RWPE2 (cell line): ENCODE data around the gene MXD3.
"Not testable (repeated sequence)": the region's sequence is repeated elsewhere in the genome, so short reads cannot be mapped to it uniquely, and the experiment has no call there.

ENCODE experiments used
- ATAC-seq: fragments of 200-7000 bp; cut with Tn5 transposase; 3 replicates; pipeline ENCODE4 v1.9.1; 2021; ENCODE audit warnings: low read depth
- DNase-seq: peaks from one replicate; pipeline ENCODE4 v3.0.0-alpha.2; 2020; ENCODE audit warnings: low spot score
- H3K27ac ChIP-seq: fragments of 450-650 bp; 2 replicates; pipeline ENCODE4 v1.5.1; 2017; ENCODE audit warnings: mild to moderate bottlenecking; ENCODE audit not compliant: poor library complexity, severe bottlenecking
- H3K27me3 ChIP-seq: fragments of 250-450 bp; sonication (Bioruptor Pico); 2 replicates; pipeline ENCODE4 v1.5.1; 2021; ENCODE audit warnings: mild to moderate bottlenecking, moderate library complexity; ENCODE audit not compliant: insufficient read depth, poor library complexity, severe bottlenecking
- H3K36me3 ChIP-seq: fragments of 250-450 bp; sonication (Bioruptor Pico); 2 replicates; pipeline ENCODE4 v1.5.1; 2020; ENCODE audit warnings: low read depth, mild to moderate bottlenecking, moderate library complexity
- H3K4me1 ChIP-seq: fragments of 250-450 bp; sonication (Bioruptor Pico); 2 replicates; pipeline ENCODE4 v1.5.1; 2021; ENCODE audit warnings: mild to moderate bottlenecking, moderate library complexity; ENCODE audit not compliant: insufficient read depth, poor library complexity, severe bottlenecking
- H3K4me3 ChIP-seq: fragments of 250-450 bp; sonication (Bioruptor Pico); 2 replicates; pipeline ENCODE4 v1.5.1; 2021; ENCODE audit warnings: mild to moderate bottlenecking, moderate library complexity; ENCODE audit not compliant: severe bottlenecking
- H3K9me3 ChIP-seq: fragments of 250-450 bp; sonication (Bioruptor Pico); 2 replicates; pipeline ENCODE4 v1.5.1; 2021; ENCODE audit warnings: mild to moderate bottlenecking, moderate library complexity; ENCODE audit not compliant: severe bottlenecking
- TF ChIP-seq, protein P1 (sequence below): fragments of 450-650 bp; IDR thresholded peaks from one replicate; pipeline ENCODE4 v1.5.1; 2017; ENCODE audit warnings: mild to moderate bottlenecking, moderate library complexity; ENCODE audit not compliant: poor library complexity, severe bottlenecking

Gene MXD3

DNA sequence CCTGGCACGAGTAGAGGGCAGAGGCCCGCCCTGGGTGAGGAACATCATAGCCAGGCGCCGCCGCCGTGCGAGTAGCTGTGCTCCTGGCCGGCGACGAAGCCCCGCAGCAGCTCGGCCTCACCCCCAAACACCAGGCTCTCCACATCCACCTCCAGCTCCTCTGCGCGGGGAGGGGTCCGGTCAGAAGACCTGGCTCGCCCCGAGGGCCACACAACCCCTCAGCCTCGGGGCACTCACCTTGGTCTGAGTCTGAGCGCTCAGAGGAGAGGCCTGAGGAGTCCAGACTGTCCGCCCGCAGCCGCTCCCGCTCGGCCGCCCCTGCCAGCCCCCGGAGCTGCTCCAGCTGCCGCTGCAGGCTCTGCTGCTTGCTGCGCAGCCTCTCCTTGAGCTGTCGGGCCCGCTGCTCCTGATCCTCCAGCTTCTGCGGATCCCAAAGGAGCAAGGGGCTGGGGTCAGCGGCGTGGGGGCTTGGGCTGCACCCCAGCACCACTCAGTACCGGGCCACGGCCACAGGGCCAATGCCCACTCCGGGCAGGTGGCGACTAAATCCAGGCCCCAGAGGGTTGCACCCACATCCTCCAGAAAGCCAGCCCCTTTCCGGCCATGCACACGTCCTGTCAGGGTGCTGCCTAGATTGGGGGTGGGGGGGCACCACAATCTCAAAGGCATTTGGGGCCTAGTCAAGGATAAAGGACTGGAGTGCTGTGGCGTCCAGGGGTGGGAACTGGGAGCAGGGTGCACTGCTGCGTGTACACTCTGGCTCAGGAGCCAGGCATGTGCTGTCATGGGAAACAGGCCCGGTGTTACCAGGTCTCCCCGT, 3.9 kb downstream of the MXD3 start:
- H3K27me3 ChIP-seq, result no peaks in the 10 kb centered on the region
- H3K36me3 ChIP-seq, result peaks cover 43% of the 10 kb centered on the region
- no peaks in the 10 kb centered on the region for H3K9me3 ChIP-seq
- H3K27ac ChIP-seq, result no peak overlapping the region
- TF ChIP-seq, protein P1, sequence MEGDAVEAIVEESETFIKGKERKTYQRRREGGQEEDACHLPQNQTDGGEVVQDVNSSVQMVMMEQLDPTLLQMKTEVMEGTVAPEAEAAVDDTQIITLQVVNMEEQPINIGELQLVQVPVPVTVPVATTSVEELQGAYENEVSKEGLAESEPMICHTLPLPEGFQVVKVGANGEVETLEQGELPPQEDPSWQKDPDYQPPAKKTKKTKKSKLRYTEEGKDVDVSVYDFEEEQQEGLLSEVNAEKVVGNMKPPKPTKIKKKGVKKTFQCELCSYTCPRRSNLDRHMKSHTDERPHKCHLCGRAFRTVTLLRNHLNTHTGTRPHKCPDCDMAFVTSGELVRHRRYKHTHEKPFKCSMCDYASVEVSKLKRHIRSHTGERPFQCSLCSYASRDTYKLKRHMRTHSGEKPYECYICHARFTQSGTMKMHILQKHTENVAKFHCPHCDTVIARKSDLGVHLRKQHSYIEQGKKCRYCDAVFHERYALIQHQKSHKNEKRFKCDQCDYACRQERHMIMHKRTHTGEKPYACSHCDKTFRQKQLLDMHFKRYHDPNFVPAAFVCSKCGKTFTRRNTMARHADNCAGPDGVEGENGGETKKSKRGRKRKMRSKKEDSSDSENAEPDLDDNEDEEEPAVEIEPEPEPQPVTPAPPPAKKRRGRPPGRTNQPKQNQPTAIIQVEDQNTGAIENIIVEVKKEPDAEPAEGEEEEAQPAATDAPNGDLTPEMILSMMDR, result no peak
- H3K4me3 ChIP-seq, result no peak overlapping the region
- no peak for DNase-seq
- peaks cover under 1% of the 10 kb centered on the region for H3K4me1 ChIP-seq
- ATAC-seq, result no peak

DNA sequence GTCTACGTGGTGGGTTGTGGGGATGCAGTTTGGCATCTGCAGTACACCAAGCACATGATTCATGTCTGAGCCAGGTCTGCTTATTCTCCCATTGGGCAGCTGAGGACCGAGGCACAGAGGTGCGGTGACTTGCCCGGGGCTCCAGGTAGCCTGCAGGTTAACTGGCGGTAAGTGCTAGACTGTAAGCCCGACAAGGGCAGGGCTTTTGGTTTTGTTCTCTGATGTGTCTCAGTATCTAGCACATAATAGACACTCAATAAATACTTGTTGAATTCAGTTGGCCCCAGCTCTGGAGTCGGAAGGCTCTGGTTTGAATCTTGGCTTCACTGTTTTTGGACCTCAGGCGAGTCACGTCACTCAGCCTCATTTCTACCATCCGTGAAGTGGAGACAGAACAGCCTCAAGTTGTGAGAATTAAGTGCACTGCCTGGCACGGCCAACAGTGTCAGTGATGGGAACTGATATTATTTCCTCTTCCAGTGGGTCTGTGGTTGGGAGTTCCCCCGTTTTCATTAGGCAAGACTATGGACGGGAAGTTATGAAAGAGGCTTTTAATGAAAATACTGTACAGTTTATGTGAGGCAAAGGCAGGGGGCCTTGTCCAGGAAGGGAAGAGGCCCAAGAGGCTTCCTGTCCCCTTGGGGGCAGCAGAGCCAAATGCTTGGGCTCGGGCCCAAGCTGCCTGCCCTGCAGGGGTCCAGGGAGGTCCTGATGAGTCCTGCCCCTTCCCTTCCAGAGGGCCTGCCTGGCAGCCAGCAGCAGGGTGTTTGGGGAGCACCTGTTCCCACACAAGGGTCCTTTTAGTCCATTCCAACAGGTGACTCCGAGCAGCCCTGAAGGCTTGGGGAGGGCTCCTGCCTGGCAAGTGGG, 4.8 kb downstream of the MXD3 start:
- Histone ChIP-seq H3K27ac (no peak overlapping the region), H3K9me3 (no peaks in the 10 kb centered on the region), H3K4me1 (peaks cover 9% of the 10 kb centered on the region), H3K4me3 (no peak overlapping the region), H3K36me3 (peaks cover 43% of the 10 kb centered on the region), H3K27me3 (no peaks in the 10 kb centered on the region)
- ATAC-seq (no peak), DNase-seq (no peak)
- TF ChIP-seq, protein P1, result no peak

DNA sequence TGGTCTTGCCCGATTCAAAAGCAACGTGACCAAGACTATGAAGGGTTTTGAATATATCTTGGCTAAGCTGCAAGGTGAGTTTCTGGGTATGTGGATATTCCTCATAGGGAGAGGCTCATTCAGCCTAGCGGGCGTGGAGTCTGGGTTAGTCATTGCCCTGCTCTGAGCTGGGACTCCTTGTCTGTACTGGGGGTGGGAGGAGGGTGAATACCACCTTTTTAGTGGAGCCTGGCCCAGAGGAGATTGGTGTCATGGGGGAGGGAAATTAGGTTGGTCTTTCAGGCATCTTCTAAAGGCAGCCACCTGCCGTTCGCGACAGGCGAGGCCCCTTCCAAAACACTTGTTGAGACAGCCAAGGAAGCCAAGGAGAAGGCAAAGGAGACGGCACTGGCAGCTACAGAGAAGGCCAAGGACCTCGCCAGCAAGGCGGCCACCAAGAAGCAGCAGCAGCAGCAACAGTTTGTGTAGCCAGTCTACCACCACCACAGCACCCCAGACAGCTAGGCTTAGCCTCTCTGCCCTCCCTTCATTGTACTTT, 5.5 kb downstream of the MXD3 start:
- H3K9me3 ChIP-seq, DNase-seq, H3K4me3 ChIP-seq, H3K27me3 ChIP-seq, ATAC-seq: not testable (repeated sequence)
- H3K4me1 ChIP-seq, result peaks cover 16% of the 10 kb centered on the region
- H3K27ac ChIP-seq, result peak overlapping the region; percentile 75
- H3K36me3 ChIP-seq, result peaks cover 43% of the 10 kb centered on the region

DNA sequence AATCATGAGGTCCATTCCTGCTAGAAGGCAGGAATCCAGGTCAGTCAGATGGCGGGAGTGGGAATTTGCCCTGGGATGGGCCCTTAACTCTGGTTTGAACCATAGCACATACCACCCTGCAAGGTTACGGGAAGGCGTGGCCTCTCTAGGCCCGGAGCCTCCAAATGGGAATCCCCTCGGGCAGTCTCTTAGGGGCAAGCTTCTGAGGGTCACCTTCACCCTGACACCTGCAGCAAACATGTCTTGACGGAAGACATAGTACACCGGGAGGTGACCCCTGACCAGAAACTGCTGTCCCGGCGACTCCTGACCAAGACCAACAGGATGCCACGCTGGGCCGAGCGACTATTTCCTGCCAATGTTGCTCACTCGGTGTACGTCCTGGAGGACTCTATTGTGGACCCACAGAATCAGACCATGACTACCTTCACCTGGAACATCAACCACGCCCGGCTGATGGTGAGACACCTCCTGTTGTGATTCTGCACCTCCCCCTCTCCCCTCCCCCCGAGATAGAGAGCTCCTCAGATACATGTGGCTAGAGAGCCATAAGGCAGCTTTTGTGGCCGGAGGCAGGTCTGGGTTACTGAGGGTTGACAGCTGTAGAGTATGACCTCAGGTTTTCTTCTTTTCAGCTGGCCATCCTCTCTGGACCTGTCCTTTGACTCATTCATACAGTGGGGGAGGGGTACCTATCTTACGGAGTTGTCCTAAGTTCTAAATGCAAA, 7.1 kb downstream of the MXD3 start:
- no peaks in the 10 kb centered on the region for H3K27me3 ChIP-seq
- peak overlapping the region; percentile 83 for H3K4me3 ChIP-seq
- ATAC-seq, result no peak
- peak overlapping the region; percentile 75 for H3K27ac ChIP-seq
- H3K36me3 ChIP-seq, result peaks cover 41% of the 10 kb centered on the region
- no peak for DNase-seq
- H3K4me1 ChIP-seq, result peaks cover 28% of the 10 kb centered on the region
- TF ChIP-seq, protein P1, result no peak
- no peaks in the 10 kb centered on the region for H3K9me3 ChIP-seq

DNA sequence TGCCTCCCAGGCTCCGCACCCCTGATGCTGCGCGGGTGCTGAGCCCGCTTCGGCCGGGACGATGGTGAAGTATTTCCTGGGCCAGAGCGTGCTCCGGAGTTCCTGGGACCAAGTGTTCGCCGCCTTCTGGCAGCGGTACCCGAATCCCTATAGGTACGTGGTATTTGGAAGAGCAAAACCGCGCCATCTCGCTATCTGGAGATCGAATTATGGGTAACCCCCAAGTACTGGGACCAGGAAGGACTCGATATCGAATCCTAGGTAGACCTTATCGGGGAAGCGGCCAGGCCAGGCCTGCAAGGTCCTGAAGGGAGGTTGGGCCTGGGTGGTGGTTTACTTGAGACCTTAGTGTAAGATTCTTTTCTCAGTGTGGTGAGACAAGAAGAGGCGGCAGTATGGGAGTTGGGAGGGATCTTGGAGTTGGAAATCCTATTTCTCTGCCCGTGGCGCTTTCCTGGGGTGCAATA, 7.7 kb downstream of the MXD3 start:
- no peak for DNase-seq
- Histone ChIP-seq H3K9me3 (no peaks in the 10 kb centered on the region), H3K27me3 (no peaks in the 10 kb centered on the region), H3K4me1 (peaks cover 28% of the 10 kb centered on the region), H3K36me3 (peaks cover 35% of the 10 kb centered on the region), H3K4me3 (peak overlapping the region; percentile 83), H3K27ac (peak overlapping the region; percentile 75)
- TF ChIP-seq, protein P1, result no peak
- no peak for ATAC-seq
